Lung (tissue), 12 donors: ENCODE data around the gene MAP3K21. TPM values are rescaled to one million over a fixed set of nuclear protein-coding genes. Genes with fewer than 3 reads are reported as not detected.

ENCODE experiments used
- ATAC-seq: fragments of 200-7000 bp; cut with Tn5 transposase; one replicate; pipeline ENCODE4 v1.9.1; 2020; ENCODE audit warnings: moderate number of reproducible peaks; ENCODE audit not compliant: insufficient read depth, low FRiP score
- DNase-seq, 3 donors: peaks; one replicate each; pipeline ENCODE4 v3.0.0-alpha.2; 2013 to 2017
- H3K27ac ChIP-seq, 2 donors: one replicate each; pipeline ENCODE4 v1.5.1; 2013; ENCODE audit warnings: mild to moderate bottlenecking in 2 of 2, moderate library complexity in 2 of 2, control low read depth in 1 of 2, inconsistent platforms in 1 of 2, low read depth in 1 of 2, low read length in 1 of 2
- H3K27me3 ChIP-seq, 3 donors: one replicate each; pipeline ENCODE4 v1.5.1; 2013; ENCODE audit warnings: low read length in 2 of 3; ENCODE audit not compliant: control insufficient read depth in 3 of 3, insufficient read depth in 3 of 3
- H3K36me3 ChIP-seq, 4 donors: one replicate each; pipeline ENCODE4 v1.5.1; 2013; ENCODE audit warnings: low read length in 4 of 4, mild to moderate bottlenecking in 1 of 4, moderate library complexity in 1 of 4; ENCODE audit not compliant: control insufficient read depth in 4 of 4, insufficient read depth in 4 of 4
- H3K4me1 ChIP-seq, 5 donors: one replicate each; pipeline ENCODE4 v1.5.1; 2013; ENCODE audit warnings: low read length in 5 of 5, mild to moderate bottlenecking in 2 of 5, moderate library complexity in 1 of 5; ENCODE audit not compliant: control insufficient read depth in 5 of 5, insufficient read depth in 5 of 5
- H3K4me3 ChIP-seq: one replicate; pipeline ENCODE4 v1.5.1; 2013; ENCODE audit warnings: mild to moderate bottlenecking, control low read depth, moderate library complexity
- H3K9ac ChIP-seq, 2 donors: one replicate each; pipeline ENCODE4 v1.5.1; 2013; ENCODE audit warnings: low read length in 2 of 2, control low read depth in 1 of 2; ENCODE audit not compliant: insufficient read depth in 1 of 2
- H3K9me3 ChIP-seq, 4 donors: one replicate each; pipeline ENCODE4 v1.5.1; 2013; ENCODE audit warnings: low read length in 3 of 4, mild to moderate bottlenecking in 1 of 4, moderate library complexity in 1 of 4; ENCODE audit not compliant: control insufficient read depth in 4 of 4, insufficient read depth in 3 of 4
- WGBS, 2 donors: extraction: QIAGEN DNeasy Blood & Tissue Kit; methylation state at CpG; one replicate each; pipeline ENCODE4 v1.1.7; 2013; 5-methylcytosine and 5-hydroxymethylcytosine counted together
- polyA plus RNA-seq, 2 donors: library from polyadenylated mRNA; stranded (reverse); fragments of 200-250 nt; gene quantifications; one replicate each; pipeline ENCODE4 v1.2.1, GENCODE V29; 2013
- total RNA-seq, 2 donors: library from RNA; depleted of rRNA in 1 of 2; stranded (reverse); fragments of >200 nt in 1 of 2; gene quantifications; one replicate each; pipeline ENCODE4 v1.2.1, GENCODE V29; 2014 to 2021
- TF ChIP-seq, protein P1 (sequence below): IDR thresholded peaks from 2 replicates; pipeline ENCODE4 v1.5.1; 2012; ENCODE audit warnings: mild to moderate bottlenecking; ENCODE audit errors: control extremely low read depth, extremely low read depth
- donor health status: control.
- donor health status: control.
- donor health status: Bipolar disorder and iron deficiency.
- donor health status: healthy.
- donor health status: DM: yes; HTN: yes; CAD: no.

MAP3K21 gene
- total and polyA plus RNA-seq, 4 donors = 3.2 to 11.4 (median 5.7) TPM

GRCh38 chr1:233368106-233368788 lies 40.7 kb downstream of the MAP3K21 start:
- TF ChIP-seq, protein P1, sequence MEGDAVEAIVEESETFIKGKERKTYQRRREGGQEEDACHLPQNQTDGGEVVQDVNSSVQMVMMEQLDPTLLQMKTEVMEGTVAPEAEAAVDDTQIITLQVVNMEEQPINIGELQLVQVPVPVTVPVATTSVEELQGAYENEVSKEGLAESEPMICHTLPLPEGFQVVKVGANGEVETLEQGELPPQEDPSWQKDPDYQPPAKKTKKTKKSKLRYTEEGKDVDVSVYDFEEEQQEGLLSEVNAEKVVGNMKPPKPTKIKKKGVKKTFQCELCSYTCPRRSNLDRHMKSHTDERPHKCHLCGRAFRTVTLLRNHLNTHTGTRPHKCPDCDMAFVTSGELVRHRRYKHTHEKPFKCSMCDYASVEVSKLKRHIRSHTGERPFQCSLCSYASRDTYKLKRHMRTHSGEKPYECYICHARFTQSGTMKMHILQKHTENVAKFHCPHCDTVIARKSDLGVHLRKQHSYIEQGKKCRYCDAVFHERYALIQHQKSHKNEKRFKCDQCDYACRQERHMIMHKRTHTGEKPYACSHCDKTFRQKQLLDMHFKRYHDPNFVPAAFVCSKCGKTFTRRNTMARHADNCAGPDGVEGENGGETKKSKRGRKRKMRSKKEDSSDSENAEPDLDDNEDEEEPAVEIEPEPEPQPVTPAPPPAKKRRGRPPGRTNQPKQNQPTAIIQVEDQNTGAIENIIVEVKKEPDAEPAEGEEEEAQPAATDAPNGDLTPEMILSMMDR = no peak
- no peak overlapping the region for H3K4me3 ChIP-seq
- peaks cover 0 to 3% (median 0%) of the 10 kb centered on the region in 4 donors for H3K36me3 ChIP-seq
- H3K4me1 ChIP-seq = no peaks in the 10 kb centered on the region
- 60 to 73% methylated on average over 3 of the region's 3 CpGs for WGBS, 2 donors
- ATAC-seq = no peak
- H3K27me3 ChIP-seq = no peaks in the 10 kb centered on the region
- H3K9ac ChIP-seq = no peak overlapping the region
- H3K9me3 ChIP-seq = no peaks in the 10 kb centered on the region
- DNase-seq = no peak
- H3K27ac ChIP-seq = peak overlapping the region in 1 of 2 donors; percentile 70

DNA sequence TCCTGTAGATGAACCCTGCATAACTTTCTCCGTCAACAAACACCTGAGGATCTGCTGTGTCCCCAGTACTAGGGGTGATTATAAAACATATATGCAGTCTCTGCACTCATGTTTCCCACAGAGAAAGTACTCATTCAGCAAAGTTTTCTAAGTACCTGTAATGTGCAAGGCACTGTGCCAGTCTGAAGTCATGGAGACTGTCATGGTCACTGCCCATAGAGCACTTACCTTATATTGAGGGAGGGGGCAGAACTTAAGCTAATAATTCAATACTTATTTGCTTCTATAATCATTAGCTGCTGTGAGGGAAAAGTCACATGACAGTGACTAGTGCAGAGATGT lies 41.2 kb downstream of the MAP3K21 start:
- no peaks in the 10 kb centered on the region for H3K27me3 ChIP-seq
- ATAC-seq = no peak
- H3K4me3 ChIP-seq = no peak overlapping the region
- H3K36me3 ChIP-seq = peaks cover 0 to 3% (median 0%) of the 10 kb centered on the region in 4 donors
- no peak overlapping the region for H3K27ac ChIP-seq
- 96 to 97% methylated on average over 1 of the region's 1 CpG for WGBS, 2 donors
- TF ChIP-seq, protein P1 = no peak
- no peak for DNase-seq
- H3K4me1 ChIP-seq = no peaks in the 10 kb centered on the region
- H3K9ac ChIP-seq = no peak overlapping the region
- H3K9me3 ChIP-seq = no peaks in the 10 kb centered on the region

GRCh38 chr1:233372218-233373120 lies 44.9 kb downstream of the MAP3K21 start:
- Histone ChIP-seq H3K9ac (no peak overlapping the region), H3K4me1 (no peaks in the 10 kb centered on the region), H3K36me3 (peaks cover 0 to 3% (median 0%) of the 10 kb centered on the region in 4 donors), H3K27me3 (no peaks in the 10 kb centered on the region), H3K4me3 (no peak overlapping the region), H3K27ac (no peak overlapping the region), H3K9me3 (no peaks in the 10 kb centered on the region)
- DNase-seq (no peak), ATAC-seq (no peak)
- TF ChIP-seq, protein P1 = no peak
- 91 to 92% methylated on average over 12 of the region's 12 CpGs for WGBS, 2 donors
